GM23248 (cell line): ENCODE measurements around the gene STK40.

Source experiments
- EZH2 ChIP-seq: fragments of 200-600 bp; sonication (generic); IDR thresholded peaks from 2 replicates; pipeline ENCODE4 v1.6.1; 2018; ENCODE audit warnings: antibody characterized with exemption, mild to moderate bottlenecking; ENCODE audit not compliant: insufficient read depth, poor library complexity, severe bottlenecking
- EZH2phosphoT487 ChIP-seq: fragments of 200-600 bp; sonication (generic); IDR thresholded peaks from 2 replicates; pipeline ENCODE4 v1.6.1; 2018; ENCODE audit warnings: antibody characterized with exemption, moderate library complexity, mild to moderate bottlenecking, low read depth; ENCODE audit not compliant: insufficient read depth

GRCh38 chr1:36303244-36303643 lies 82.5 kb downstream of the STK40 start:
- TF ChIP-seq EZH2 = no peak
- TF ChIP-seq EZH2phosphoT487 = no peak
